NCI-H1105 (cell line): ENCODE results near the gene HACD2.
"Not testable (repeated sequence)": the region's sequence is repeated elsewhere in the genome, so short reads cannot be mapped to it uniquely, and the experiment has no call there.

Experiments
- DNase-seq: peaks from one replicate; lab custom pipeline; 2025; lab: John Stamatoyannopoulos, UW

Gene HACD2

GRCh38 chr3:123525433-123525832 lies 59.4 kb downstream of the HACD2 start:
- no peak for DNase-seq

- no peak for DNase-seq
Observed at GRCh38 chr3:123524981-123525380, 59.9 kb downstream of the HACD2 start.

DNA sequence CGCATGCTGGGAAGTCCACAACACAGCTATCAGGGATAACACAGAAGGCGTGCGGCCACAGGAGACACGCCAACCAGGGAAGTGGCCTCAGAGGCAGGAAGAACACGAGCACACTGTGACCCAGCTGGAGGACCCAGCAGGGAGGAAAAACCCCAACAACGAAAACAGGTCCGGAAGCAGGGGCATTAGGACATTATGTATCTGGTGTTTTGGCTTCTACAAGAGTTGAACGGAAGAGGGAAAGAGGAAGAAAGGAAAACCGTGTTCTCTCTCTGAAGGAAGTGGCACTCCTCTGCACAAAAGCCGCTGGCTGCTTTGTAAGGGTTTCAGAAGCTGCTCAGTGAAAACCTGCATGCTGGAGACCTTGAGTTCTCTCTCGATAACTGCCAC lies 61.8 kb downstream of the HACD2 start:
- DNase-seq, result no peak

DNA sequence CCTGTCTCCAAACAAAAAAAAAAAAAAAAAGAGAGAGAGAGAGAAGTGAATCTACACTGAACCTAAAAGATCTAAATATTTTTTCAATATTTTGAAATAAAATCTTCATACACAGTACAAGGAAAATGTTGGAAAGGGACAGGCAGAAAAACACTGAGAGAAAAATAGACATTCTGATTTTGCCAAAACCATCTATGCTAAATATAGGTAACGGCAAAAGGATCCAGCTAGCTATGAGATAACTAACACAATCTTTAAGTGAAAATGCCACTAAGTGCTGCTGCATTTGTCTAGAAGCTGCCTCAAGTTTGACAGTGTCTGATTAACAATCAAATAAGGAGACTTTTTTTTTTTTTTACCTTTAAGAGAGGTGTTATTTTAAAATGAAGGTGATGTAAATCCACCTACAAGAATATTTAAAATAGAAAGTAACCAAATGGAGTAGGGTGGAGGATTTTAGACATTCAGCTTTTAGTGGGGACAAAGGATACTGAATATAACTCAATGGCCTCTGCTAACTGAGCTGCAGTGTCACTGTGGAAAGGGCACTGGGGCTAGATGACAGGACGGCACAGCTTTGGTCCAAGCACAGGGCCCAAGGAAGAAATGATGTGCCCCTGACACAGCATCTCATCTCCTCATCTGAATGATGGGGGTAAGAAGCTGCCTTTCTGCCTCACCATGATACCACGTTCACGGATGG lies 62.4 kb downstream of the HACD2 start:
- no peak for DNase-seq

DNA sequence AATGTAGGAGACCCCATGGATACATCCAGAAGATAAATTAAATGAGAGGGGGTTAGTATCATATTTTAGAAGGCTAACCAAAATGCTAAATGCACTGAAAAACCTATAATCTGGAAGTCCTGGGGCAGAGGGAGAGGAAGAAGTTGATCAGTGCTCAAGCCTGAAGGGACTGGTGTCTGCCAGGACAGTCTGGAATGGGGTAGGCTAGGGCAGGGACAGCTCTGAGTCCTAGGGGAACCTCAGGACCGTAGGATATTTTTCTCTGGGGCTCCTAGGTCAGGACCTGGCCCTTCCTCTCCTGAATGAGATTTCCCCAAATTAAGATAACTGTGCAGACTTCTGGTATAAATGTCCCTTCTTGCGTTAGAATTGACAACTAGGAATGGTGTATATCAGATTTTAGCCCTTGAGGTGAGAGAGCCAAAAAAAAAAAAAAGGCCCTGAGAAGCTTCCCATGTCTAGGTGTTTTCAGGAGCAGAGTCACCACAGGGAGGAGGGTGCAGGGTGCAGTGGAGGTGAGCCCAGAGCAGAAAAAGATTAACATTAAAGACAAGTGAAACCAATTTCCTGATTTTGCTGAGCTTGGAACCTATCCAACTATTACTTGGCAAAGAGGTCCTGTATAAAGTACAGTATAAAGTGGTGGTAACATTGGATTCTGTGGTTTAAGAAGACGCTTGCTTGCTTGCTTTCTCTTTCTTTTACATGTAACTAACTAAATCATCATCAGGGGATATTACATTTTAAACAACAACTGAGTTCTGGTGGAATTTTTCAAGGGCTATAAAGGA lies 63.5 kb downstream of the HACD2 start:
- DNase-seq, result peak; percentile 7

DNA sequence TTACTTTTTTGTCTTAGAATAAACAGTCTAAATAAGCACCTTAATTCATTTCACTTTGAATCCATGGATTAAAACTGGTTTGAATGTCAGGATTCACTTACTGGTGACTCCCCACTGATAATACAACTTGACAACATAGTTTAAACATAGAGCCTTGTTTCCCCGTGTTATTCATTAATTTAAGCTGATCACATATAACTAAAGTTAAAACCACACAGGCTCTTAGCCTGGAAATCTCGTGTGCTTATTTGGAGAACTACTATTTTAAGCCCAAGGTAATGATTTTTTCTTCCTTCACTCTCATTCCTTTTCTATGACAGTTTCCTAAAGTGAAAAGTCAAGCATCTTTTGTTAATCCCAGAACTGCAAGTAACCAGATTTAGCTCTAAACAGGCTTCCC lies 64.2 kb downstream of the HACD2 start:
- no peak for DNase-seq

DNA sequence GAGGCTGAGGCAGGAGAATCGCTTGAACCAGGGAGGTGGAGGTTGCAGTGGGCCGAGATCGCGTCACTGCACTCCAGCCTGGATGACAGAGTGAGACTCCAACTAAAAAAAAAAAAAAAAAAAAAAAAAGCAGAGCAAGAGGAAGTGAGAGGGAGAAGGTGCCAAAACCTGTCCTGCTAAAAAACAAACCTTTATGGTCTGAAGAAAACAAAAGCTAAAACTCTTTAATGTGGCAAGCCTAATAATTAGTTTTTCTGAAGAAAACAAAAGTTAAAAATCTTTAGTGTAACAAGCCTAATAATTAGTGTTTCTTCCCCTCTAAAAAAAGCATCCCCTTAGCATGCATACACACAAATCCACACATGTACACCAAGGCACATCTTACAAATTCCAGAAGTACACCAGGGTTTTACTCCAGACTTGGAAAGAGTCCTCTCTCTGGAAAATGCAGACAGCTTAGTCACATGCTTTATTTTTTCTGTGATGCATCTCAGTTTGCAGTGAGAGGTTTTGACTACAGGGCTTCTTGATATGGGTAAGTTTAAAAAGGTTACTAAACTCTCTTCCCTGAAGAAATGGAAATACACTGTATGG lies 65.9 kb downstream of the HACD2 start:
- no peak for DNase-seq

GRCh38 chr3:123511726-123512125 lies 73.1 kb downstream of the HACD2 start:
- no peak for DNase-seq

DNA sequence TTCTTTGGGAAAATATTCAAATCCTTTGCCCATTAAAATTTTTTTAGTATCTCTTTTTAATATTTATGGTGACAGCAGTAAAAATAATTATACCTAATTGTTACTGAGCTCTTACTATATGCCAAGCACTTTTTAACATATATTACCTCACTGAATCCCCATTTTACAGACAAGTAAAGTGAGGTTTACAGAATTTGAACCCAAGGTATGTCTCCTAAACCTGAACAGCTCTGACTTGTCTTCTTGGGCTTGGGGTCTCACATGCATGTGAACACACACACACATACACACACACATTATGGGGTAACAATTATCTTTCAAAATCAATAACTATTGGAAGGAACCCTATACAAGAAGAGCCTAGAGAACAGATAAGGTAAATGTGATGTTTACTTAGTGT lies 73.8 kb downstream of the HACD2 start:
- no peak for DNase-seq

GRCh38 chr3:123508178-123508577 lies 76.7 kb downstream of the HACD2 start:
- no peak for DNase-seq

GRCh38 chr3:123505820-123506219 lies 79.0 kb downstream of the HACD2 start:
- DNase-seq, result no peak

- no peak for DNase-seq
Observed at GRCh38 chr3:123503203-123503602, 81.7 kb downstream of the HACD2 start.

GRCh38 chr3:123499322-123499721 lies 85.5 kb downstream of the HACD2 start:
- no peak for DNase-seq

GRCh38 chr3:123498761-123499160 lies 86.1 kb downstream of the HACD2 start:
- DNase-seq, result no peak

- DNase-seq, result no peak
Observed at GRCh38 chr3:123493912-123494311, 90.9 kb downstream of the HACD2 start.

- no peak for DNase-seq
Observed at GRCh38 chr3:123491966-123492587, 92.8 kb downstream of the HACD2 start.

DNA sequence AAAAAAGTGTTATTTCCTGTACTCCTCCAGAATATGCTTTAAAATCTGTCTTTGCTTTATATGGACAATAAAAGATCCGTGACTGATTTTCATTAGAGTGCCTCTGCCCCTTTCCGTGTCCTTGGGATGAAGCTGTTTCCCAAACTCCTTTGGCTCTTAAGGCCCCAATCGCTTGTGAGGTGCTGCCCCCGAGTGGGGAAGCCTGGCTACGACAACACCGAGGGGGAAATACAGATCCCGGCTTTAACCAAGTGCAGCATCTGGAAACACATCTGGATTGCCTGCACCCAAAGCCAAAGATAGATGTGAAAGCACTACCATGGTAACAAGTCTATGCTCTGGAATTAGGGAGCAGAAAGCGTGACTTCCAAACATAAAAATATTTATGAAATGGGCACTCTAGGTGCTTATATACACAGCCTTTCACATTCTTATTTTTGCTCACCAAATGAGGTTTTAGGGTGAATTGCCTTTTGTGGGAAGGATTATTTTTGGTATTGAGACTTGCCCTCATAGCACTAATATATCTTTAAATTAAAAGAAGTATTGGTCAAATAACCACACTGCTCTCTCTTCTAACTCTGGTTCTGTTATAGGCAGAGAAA lies 95.4 kb downstream of the HACD2 start:
- peak; percentile 71 for DNase-seq

- no peak for DNase-seq
Observed at GRCh38 chr3:123488645-123489347, 96.1 kb downstream of the HACD2 start.

DNA sequence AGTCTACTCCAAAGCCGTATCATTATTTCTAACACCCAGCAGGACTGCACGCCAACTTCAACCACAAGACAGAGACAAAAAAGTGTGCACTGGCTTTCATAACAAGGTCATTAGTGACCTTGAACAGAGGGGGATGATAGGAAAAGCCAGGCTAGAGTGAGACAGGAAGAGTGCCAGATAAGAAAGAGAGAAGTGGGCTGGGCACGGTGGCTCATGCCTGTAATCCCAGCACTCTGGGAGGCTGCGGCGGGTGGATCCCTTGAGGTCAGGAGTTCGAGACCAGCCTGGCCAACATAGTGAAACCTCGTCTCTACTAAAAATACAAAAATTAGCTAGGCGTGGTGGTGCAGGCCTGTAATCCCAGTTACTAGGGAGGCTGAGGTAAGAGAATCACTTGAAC lies 97.8 kb downstream of the HACD2 start:
- DNase-seq, result not testable (repeated sequence)

DNA sequence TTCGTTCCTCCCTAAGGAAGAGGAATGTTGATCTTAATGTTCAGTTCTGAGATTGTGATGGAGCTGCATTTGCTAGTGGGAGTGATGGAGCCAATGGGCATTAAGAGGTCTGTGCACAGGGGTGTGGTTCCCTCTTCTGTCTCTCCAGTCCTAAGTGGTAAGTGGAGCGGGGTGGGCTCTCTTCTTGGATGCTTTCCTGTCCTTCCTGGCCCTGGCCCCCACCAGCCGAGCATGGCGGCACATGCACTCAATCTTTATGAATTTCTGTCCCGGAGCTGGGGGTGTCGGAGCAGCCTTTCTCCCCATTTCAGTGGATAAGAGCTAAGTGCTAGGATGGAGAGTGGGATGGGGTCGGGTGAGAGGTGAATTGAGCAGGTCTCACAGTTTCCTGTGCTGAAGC lies 98.4 kb downstream of the HACD2 start:
- DNase-seq, result no peak

DNA sequence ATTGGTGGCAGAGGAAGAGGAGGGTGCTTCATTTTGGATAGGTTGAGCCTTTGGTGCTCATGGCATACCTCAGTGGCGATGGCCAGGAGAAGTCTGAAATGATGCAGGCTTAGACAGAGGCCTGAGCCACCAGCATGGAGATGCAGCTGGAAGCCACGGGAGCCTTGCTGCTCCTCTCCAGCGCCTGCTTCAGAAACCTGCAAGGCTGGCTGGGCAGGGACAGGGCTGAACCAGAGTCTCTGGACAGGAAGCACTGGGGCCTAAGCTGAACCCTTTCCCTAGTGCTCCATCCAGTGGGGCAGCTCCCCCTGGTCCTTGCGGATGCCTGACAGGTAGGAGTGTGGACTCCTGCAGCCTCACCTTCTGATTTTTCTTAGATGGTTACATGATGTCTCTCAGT lies 99.3 kb downstream of the HACD2 start:
- no peak for DNase-seq

DNA sequence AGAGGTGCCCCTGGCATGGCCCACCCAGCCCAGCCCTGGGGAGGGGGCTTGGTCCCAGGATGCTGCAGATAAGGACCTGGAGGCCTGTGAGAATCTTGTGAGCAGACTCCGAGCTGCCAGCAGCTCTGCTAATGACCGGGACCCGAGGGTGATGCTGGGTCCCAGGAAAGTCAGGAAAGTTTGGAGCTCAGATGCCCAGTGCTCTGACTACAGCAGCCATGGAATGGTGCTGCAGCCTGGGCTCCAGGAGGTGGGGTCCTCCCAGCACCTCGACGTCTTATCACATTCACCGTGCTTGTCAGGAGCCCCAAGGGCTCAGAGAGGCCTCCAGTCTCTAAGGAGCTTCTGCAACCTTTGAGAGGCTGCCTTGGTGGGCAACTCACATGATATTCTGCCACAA lies 101.7 kb downstream of the HACD2 start:
- no peak for DNase-seq
